GM12891 (cell line): ENCODE data around the gene PLSCR4.

Source experiments
- POLR2A ChIP-seq: IDR thresholded peaks from 2 replicates; pipeline ENCODE4 v1.6.1; 2011; ENCODE audit warnings: low read depth, low read length, control low read depth
- POLR2AphosphoS5 ChIP-seq: IDR thresholded peaks from 2 replicates; pipeline ENCODE4 v1.6.1; 2011; ENCODE audit warnings: low read depth, low read length, control low read depth
- POU2F2 ChIP-seq: IDR thresholded peaks from 2 replicates; pipeline ENCODE4 v1.6.1; 2011; ENCODE audit warnings: low read depth, mild to moderate bottlenecking, control low read depth, low read length, moderate library complexity
- TAF1 ChIP-seq: IDR thresholded peaks from 2 replicates; pipeline ENCODE4 v1.6.1; 2011; ENCODE audit warnings: low read depth, low read length, control low read depth

GRCh38 chr3:146184241-146185015 is 66.5 kb downstream of the PLSCR4 start:
- TF ChIP-seq TAF1 (no peak), POLR2AphosphoS5 (no peak), POLR2A (no peak), POU2F2 (no peak)
